ENCODE measurements around the gene VKORC1L1.

DNA sequence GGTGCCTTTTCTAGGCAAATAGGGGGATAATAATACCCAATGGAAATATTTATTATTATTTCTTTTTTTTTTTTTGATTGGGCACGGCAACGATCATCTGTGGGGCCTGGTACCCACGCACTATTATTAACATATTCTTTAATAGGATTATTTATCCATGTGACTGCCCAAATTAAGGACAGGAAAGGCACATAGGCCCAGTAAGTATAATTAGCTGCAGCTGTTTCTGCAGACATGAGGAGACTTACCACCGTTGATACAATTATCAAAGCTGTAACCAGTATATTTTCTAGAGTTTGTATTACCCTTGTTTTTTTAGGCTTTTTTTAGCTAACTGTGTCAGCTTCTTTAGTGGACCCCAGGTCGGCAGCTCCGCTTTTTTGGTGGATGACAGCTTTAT lies 134.4 kb downstream of the VKORC1L1 start:
- TF ChIP-seq ZFP3 (CRISPR knock-in tag; IDR thresholded peaks at IDR 0.05) (no peak), RARB (CRISPR knock-in tag; IDR thresholded peaks at IDR 0.05) (no peak)

Data from SK-N-SH treated with all-trans-retinoic acid at 6 μM for 48 hours (cell line).